ENCODE data around the gene GNL1. TPM values are rescaled to one million over a fixed set of nuclear protein-coding genes. Genes with fewer than 3 reads are reported as not detected.

Gene GNL1
- total and polyA plus RNA-seq, 2 donors (not counting 3 experiments of a cell fraction or from before 2014, with no cell fraction given) = 58.4 to 87.3 TPM

DNA sequence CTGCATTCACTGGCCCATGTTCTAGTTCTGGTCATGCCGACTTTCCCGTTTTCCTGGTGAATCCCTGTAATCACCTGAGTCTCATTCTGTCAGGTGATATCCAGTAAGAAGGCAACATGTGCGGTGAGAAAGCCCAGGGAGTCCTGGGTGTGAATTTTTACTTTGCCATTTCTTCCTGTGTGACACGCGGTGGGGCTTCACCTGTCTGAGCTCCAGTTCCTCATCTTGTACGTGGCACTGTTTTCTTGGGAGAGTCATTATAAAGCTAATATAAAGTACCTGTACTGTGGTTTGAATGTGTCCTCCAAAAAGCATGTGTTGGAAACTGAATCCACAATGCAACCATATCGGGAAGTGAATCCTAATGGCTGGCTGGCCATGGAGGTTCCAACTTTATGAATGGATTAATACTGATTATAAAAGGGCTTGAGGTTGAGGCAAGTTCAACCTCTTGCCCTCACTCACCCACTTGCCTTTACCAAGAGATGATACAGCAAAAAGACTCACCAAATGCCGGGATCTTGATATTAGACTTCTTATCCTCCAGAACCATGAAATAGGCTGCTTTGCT is 61.9 kb downstream of the GNL1 start:
- Histone ChIP-seq H3K27ac (ENCODE audit: insufficient read depth, low read depth, low read length) (no peak overlapping the region), H4K20me1 (replicated peaks; ENCODE audit: control insufficient read depth, extremely low read depth, insufficient read depth, low read length) (peaks cover 4% of the 10 kb centered on the region), H3K27me3 (ENCODE audit: control insufficient read depth in 2 of 2, insufficient read depth in 2 of 2, low read length in 2 of 2) (no peaks in the 10 kb centered on the region), H3K9me3 (replicated peaks; ENCODE audit: control insufficient read depth, insufficient read depth, low read length) (no peaks in the 10 kb centered on the region), H3K9me1 (replicated peaks; ENCODE audit: control insufficient read depth, extremely low read depth, insufficient read depth, low read length) (no peaks in the 10 kb centered on the region), H3K4me2 (ENCODE audit: insufficient read depth, low read length) (no peak overlapping the region), H3K9ac (replicated peaks; ENCODE audit: extremely low read depth, insufficient read depth, low read length) (no peak overlapping the region), H3K4me3 (replicated peaks in 1 of 3; ENCODE audit: insufficient read depth in 1 of 3, low read depth in 1 of 3, low read length in 3 of 3) (no peak overlapping the region), H3K4me1 (ENCODE audit: control insufficient read depth, extremely low read depth, insufficient read depth, low read length) (peaks cover 43% of the 10 kb centered on the region), H3K36me3 (ENCODE audit: control insufficient read depth in 2 of 2, extremely low read depth in 1 of 2, insufficient read depth in 2 of 2, low read length in 2 of 2) (peaks cover 23 to 30% of the 10 kb centered on the region in 2 experiments), H2AFZ (ENCODE audit: low read depth, low read length) (no peak overlapping the region), H3K79me2 (ENCODE audit: control insufficient read depth, insufficient read depth, low read length) (peaks cover 32% of the 10 kb centered on the region)
- intact Hi-C loops (cut with micrococcal nuclease) = no loop called here
- ChIA-PET CTCF (interaction anchor here (1.2 to 8.3 kb wide), 5 partner anchors 10 to 49 kb away, joined by 4 to 134 read pairs (median 5); no protein-coding TSS in a partner anchor), POLR2A (no interaction called here)
- DNase-seq (ENCODE audit: low read depth, low spot score) = peak; percentile 27
- BruUV-seq (replicated peaks) = no TSS peak
- TF ChIP-seq, protein P1, sequence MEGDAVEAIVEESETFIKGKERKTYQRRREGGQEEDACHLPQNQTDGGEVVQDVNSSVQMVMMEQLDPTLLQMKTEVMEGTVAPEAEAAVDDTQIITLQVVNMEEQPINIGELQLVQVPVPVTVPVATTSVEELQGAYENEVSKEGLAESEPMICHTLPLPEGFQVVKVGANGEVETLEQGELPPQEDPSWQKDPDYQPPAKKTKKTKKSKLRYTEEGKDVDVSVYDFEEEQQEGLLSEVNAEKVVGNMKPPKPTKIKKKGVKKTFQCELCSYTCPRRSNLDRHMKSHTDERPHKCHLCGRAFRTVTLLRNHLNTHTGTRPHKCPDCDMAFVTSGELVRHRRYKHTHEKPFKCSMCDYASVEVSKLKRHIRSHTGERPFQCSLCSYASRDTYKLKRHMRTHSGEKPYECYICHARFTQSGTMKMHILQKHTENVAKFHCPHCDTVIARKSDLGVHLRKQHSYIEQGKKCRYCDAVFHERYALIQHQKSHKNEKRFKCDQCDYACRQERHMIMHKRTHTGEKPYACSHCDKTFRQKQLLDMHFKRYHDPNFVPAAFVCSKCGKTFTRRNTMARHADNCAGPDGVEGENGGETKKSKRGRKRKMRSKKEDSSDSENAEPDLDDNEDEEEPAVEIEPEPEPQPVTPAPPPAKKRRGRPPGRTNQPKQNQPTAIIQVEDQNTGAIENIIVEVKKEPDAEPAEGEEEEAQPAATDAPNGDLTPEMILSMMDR (IDR thresholded peaks at IDR 0.05; ENCODE audit: extremely low read depth in 1 of 2, insufficient read depth in 1 of 2, low read depth in 1 of 2, low read length in 2 of 2) = no peak
- TF ChIP-seq JUN (IDR thresholded peaks at IDR 0.05; ENCODE audit: borderline replicate concordance, insufficient read depth, insufficient read length, low read depth) = no peak
- TF ChIP-seq MAX (IDR thresholded peaks at IDR 0.05; ENCODE audit: insufficient read depth, insufficient read length) = no peak
- TF ChIP-seq EZH2 (IDR thresholded peaks at IDR 0.05; ENCODE audit: borderline replicate concordance, low read depth, low read length, severe bottlenecking) = no peak
- no peak for TF ChIP-seq MYC (IDR thresholded peaks at IDR 0.05; ENCODE audit: low read depth, low read length)
- TF ChIP-seq POLR2AphosphoS5 (IDR thresholded peaks at IDR 0.05; ENCODE audit: insufficient read depth, low read depth, low read length) = no peak
- no peak for TF ChIP-seq POLR2A (IDR thresholded peaks at IDR 0.05; ENCODE audit: low read depth, low read length)
- dilution Hi-C loops (cut with MboI; ENCODE audit: extremely low pct_ligation_motif_present, low sequenced_read_pairs) = no loop called here
- no peak for FAIRE-seq
